Posterior cingulate gyrus (tissue), 11 donors: ENCODE results near the gene ZNF614.
"Not testable (repeated sequence)": the region's sequence is repeated elsewhere in the genome, so short reads cannot be mapped to it uniquely, and the experiment has no call there.

Source experiments
- DNase-seq, 10 donors: peaks; one replicate each; pipeline versions ENCODE4 v3.0.0 to v3.0.0-alpha.2; 2020 to 2021; ENCODE audit warnings: mixed read lengths in 3 of 10
- intact Hi-C: fragments of 100-400 bp; cut with DNase I; formaldehyde crosslinking; loops from one replicate; pipeline ENCODE4 v1.15.1; 2023

ZNF614 gene

GRCh38 chr19:51994048-51994644 lies 34.0 kb downstream of the ZNF614 start:
- intact Hi-C loops: no loop called here

GRCh38 chr19:51993422-51993821 lies 34.8 kb downstream of the ZNF614 start:
- DNase-seq: no peak
- intact Hi-C loops: no loop called here

More at GRCh38 chr19:51994048-51994644, 34.0 kb downstream of the ZNF614 start:
- DNase-seq: no peak

- intact Hi-C loops: loop anchor here (1.0 to 10.0 kb wide), 3 partner anchors 62 to 99 kb away; partner anchors contain the start of genes ZNF577 and ZNF613
Observed at GRCh38 chr19:51986309-51987291, 41.6 kb downstream of the ZNF614 start, which contains the start of gene ZNF350. ZNF350 (minus strand) TSS chr19:51986840; CDS start chr19:51974360, 12,480 bp downstream.

GRCh38 chr19:51983361-51983760 lies 44.8 kb downstream of the ZNF614 start:
- no peak for DNase-seq
- intact Hi-C loops: loop anchor here (10.0 kb wide), 1 partner anchor 59 kb away; the partner anchor contains the start of gene ZNF613

More at GRCh38 chr19:51986309-51987291, 41.6 kb downstream of the ZNF614 start, which contains the start of gene ZNF350:
- peak; percentile 90 to 99 (median 96) for DNase-seq

- intact Hi-C loops: loop anchor here (10.0 kb wide), 1 partner anchor 56 kb away; the partner anchor contains the start of gene ZNF613
- not testable (repeated sequence) for DNase-seq
Observed at GRCh38 chr19:51980926-51981325, 47.3 kb downstream of the ZNF614 start.

- no peak for DNase-seq
- intact Hi-C loops: loop anchor here (10.0 kb wide), 1 partner anchor 55 kb away; the partner anchor contains the start of gene ZNF613
Observed at GRCh38 chr19:51980116-51980736, 48.0 kb downstream of the ZNF614 start.

GRCh38 chr19:51978882-51979281 lies 49.3 kb downstream of the ZNF614 start:
- intact Hi-C loops: no loop called here

GRCh38 chr19:51977346-51977745 lies 50.8 kb downstream of the ZNF614 start:
- intact Hi-C loops: no loop called here
- no peak for DNase-seq

More at GRCh38 chr19:51978882-51979281, 49.3 kb downstream of the ZNF614 start:
- no peak for DNase-seq

GRCh38 chr19:51976852-51977251 lies 51.3 kb downstream of the ZNF614 start:
- intact Hi-C loops: no loop called here

GRCh38 chr19:51975787-51976186 lies 52.4 kb downstream of the ZNF614 start:
- DNase-seq, intact Hi-C loops: not testable (repeated sequence)

More at GRCh38 chr19:51976852-51977251, 51.3 kb downstream of the ZNF614 start:
- no peak for DNase-seq

GRCh38 chr19:51971624-51972023 lies 56.6 kb downstream of the ZNF614 start:
- intact Hi-C loops: no loop called here

GRCh38 chr19:51970718-51971117 lies 57.5 kb downstream of the ZNF614 start:
- intact Hi-C loops: no loop called here
- no peak for DNase-seq

More at GRCh38 chr19:51971624-51972023, 56.6 kb downstream of the ZNF614 start:
- no peak for DNase-seq

- intact Hi-C loops: no loop called here
Observed at GRCh38 chr19:51965583-51965982, 62.6 kb downstream of the ZNF614 start.

More at GRCh38 chr19:51965583-51965982, 62.6 kb downstream of the ZNF614 start:
- no peak for DNase-seq
